Fibroblast of lung (primary cell): ENCODE measurements around the gene MAB21L4.

Source experiments
- EZH2 ChIP-seq: IDR thresholded peaks from 2 replicates; pipeline ENCODE4 v1.5.1; 2012; ENCODE audit warnings: low read length, control low read depth, mild to moderate bottlenecking; ENCODE audit errors: missing control alignments
- TF ChIP-seq, protein P1 (sequence below), 2 donors: IDR thresholded peaks in 1 of 2; conservative IDR thresholded peaks in 1 of 2; 1 replicate in 1 of 2; 2 replicates in 1 of 2; pipeline ENCODE4 v1.5.1; 2011 to 2012; ENCODE audit warnings: low read length in 2 of 2, control low read depth in 1 of 2, inconsistent platforms in 1 of 2, low read depth in 1 of 2, mild to moderate bottlenecking in 1 of 2

DNA sequence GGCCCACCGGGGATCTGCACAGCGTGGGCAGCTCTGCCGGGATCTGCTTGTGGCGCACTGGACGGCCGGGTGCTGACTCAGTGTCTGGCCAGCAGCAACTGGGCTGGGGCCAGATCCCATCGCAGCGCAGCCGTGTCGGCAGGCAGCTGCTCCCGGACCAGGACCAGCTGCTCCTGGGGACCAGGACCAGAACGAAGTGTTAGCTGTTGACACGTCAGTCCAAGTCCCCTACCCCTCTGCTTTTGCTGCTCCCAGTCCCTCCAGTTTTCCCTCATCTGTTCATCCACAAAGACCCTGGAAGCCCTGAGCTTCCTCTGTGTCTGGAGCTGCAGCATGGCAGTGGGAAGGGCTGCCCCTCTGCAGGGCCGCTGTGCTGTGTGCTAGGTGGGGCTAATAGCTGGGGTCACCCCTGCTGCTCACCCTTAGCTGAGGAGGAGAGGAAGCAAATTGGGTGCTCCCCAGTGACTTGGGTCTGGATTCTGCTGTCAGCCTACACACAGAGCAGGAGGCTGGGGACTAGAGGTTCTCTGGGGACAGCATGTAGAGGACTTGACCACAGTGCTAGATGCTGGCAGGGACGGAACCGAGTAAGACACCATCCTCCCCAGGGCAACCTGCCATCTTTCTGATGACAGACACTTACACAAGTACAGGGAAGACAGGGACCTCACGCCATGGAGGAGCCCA is 59.0 kb downstream of the MAB21L4 start:
- TF ChIP-seq, protein P1, sequence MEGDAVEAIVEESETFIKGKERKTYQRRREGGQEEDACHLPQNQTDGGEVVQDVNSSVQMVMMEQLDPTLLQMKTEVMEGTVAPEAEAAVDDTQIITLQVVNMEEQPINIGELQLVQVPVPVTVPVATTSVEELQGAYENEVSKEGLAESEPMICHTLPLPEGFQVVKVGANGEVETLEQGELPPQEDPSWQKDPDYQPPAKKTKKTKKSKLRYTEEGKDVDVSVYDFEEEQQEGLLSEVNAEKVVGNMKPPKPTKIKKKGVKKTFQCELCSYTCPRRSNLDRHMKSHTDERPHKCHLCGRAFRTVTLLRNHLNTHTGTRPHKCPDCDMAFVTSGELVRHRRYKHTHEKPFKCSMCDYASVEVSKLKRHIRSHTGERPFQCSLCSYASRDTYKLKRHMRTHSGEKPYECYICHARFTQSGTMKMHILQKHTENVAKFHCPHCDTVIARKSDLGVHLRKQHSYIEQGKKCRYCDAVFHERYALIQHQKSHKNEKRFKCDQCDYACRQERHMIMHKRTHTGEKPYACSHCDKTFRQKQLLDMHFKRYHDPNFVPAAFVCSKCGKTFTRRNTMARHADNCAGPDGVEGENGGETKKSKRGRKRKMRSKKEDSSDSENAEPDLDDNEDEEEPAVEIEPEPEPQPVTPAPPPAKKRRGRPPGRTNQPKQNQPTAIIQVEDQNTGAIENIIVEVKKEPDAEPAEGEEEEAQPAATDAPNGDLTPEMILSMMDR (conservative IDR thresholded peaks at IDR 0.05 in 1 of 2, IDR thresholded peaks at IDR 0.05 in 1 of 2; ENCODE audit: low read depth in 1 of 2, low read length in 2 of 2) = no peak
- peak; percentile 62 for TF ChIP-seq EZH2
